T-helper 1 cell treated with Interleukin-12 subunit alpha and Interleukin-12 subunit beta and Interleukin-4 antibody, amounts not matched to agents 30 ng/mL and 1 ng/mL, for 36 hours (primary cell): ENCODE results near the gene TGFBR3. TPM values are rescaled to one million over a fixed set of nuclear protein-coding genes. Genes with fewer than 3 reads are reported as not detected.

ENCODE experiments used
- intact Hi-C: fragments of 100-400 bp; cut with micrococcal nuclease; formaldehyde crosslinking; loops from one replicate; pipeline ENCODE4 v1.15.1; 2024
- total RNA-seq: library from RNA; stranded (reverse); gene quantifications from 2 replicates; pipeline ENCODE4 v1.2.3, GENCODE V29; 2022

Gene TGFBR3
- total RNA-seq, 1 donor from 2014 or later: 12.9 TPM

- intact Hi-C loops: no loop called here
These were observed 121.4 kb downstream of the TGFBR3 start for GRCh38 chr1:91764471-91765115.

GRCh38 chr1:91763252-91763651, 122.7 kb downstream of the TGFBR3 start:
- intact Hi-C loops: no loop called here

GRCh38 chr1:91761295-91761721, 124.6 kb downstream of the TGFBR3 start:
- intact Hi-C loops: no loop called here

DNA sequence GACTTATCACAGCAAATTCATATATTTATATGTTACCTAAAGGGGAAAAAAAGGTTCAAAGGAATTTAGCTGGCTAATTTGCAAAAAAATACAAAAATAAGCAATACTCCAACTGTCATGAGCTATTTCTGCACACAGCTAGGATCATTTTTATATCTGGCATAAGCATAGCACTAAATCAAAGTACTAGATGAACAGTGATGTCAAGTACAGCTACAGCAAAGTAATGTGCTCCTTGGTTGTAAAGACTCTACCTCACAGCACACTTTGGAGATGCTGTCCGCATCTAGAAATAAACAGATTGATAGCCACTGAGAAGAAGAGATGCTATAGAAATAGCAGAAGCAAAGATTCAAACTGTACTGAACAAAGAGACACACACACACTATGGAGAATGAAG, 125.4 kb downstream of the TGFBR3 start:
- intact Hi-C loops: no loop called here

- intact Hi-C loops: no loop called here
These were observed 126.9 kb downstream of the TGFBR3 start for GRCh38 chr1:91759076-91759475.

GRCh38 chr1:91757763-91758460, 128.0 kb downstream of the TGFBR3 start:
- intact Hi-C loops: no loop called here

DNA sequence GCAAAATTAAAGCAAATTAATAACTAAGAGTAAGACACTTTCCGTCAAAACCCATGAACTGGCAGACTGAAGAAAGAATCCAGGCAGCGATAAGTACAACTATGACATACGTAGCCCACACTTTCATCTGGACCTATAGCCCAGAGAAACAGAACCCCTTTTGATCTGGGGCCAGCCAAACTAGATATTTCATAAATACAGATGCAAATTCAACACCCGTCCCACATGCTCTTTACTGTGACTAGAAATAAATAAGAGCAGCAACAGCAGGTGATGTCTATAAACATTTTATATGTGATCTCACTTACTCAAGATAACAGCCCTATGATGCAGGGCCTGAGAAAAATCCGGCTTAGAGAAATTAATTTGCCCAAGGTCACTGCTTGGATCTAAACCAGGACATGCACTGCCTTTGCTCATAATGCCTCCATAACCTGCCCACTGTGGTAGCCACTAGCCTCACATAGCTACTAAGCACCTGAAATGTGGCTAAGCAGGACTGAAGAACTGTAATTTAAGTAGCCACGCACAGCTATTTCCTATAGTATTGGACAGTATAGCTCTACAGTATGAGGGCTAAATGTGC, 130.2 kb downstream of the TGFBR3 start:
- intact Hi-C loops: loop anchor here (2.0 kb wide), 1 partner anchor 121 kb away; no protein-coding TSS in a partner anchor

DNA sequence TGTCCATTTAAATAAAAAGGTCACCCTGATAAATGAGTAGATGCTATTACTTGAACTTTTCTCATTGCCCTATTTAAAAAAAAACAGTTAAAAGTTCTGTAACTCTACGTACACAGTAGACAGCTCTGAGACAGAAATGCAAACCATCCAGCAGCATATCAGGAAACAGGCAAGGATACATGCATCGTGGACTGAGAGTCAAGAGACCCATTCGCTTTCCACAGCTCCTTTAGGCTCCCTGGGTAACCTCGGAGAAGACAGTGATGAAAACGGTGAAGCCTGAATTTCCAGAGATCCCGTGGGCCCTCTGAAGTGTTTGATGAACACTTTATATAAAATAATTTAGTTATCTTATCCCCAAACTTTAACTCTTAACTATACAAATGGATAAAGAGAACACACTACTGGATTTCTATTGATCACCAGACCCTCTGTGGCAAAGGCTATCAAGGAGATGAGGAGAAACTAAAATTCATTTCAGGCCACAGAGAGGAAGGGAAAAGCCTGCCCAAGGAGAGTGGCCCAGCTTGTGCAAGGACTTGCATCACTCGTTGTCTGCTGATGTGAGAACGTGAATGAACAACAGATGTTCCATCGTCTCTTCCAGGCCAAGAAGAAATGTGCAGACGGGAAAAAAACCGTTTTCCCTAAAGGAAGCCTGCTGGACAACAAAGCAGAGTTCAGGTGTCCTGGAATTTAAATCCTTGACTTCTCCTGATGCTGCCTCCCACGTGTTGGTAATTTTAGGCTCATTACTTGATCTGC, 131.0 kb downstream of the TGFBR3 start:
- intact Hi-C loops: loop anchor here (1.0 to 5.0 kb wide), 4 partner anchors 49 to 243 kb away; no protein-coding TSS in a partner anchor

DNA sequence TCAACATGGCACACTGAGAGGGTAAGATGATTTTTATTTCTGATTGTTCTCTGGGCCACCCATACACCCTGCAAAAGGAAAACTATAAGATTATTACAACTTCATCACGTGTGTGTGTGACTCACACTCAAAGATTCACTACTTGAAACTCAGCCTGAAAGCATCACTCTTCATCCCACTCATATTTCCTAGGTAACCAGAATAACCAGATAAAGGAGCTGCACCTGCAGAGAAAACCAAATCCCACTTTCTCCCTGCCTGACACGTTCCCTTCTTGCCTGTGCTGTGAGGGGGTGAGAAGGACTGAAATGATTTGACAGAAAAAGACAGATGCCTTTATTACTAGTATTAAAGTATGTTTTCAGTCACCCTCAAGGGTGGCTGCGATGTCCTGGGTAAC, 131.6 kb downstream of the TGFBR3 start:
- intact Hi-C loops: loop anchor here (1.0 to 5.0 kb wide), 4 partner anchors 50 to 242 kb away; no protein-coding TSS in a partner anchor

DNA sequence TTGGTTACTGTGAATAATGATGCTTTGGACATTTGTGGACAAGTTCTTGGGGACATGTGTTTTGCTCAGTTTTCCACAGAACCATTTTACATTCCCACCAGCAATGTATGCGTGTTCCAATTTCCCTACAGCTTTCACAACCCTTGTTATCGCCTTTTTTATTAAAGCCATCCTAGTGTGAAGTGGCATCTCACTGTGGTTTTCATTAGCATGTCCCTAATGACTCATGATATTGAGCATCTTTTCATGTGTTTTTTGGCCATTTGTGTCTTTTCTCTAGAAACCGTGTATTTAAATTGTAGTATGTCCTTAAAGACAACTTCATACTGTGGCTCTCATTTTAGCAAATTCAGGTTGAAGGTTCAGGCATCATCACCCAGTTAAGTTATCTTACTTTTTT, 132.1 kb downstream of the TGFBR3 start:
- intact Hi-C loops: loop anchor here (1.0 to 5.0 kb wide), 4 partner anchors 50 to 242 kb away; no protein-coding TSS in a partner anchor

DNA sequence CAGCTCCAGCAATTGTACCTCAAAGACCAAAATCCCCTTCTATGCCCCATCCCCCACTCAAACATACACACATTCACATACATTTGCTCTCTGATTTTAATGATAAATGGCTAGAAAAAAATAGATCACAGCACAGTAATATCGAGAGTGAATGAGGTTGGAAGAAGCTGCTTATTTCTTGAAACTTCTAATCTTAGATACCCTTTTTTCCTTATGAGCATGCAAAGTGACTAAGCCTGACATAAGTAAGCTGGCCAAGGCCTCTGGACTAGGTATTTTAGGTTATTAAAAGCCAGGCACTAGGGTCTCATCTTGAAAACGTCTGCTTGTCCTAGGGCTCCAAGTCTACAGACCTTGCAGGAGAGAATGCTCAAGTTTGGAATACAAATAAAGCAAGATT, 133.6 kb downstream of the TGFBR3 start:
- intact Hi-C loops: loop anchor here (1.0 to 5.0 kb wide), 2 partner anchors 39 to 240 kb away; no protein-coding TSS in a partner anchor

GRCh38 chr1:91751275-91751674, 134.7 kb downstream of the TGFBR3 start:
- intact Hi-C loops: loop anchor here (5.0 kb wide), 1 partner anchor 239 kb away; no protein-coding TSS in a partner anchor

- intact Hi-C loops: loop anchor here (5.0 kb wide), 1 partner anchor 238 kb away; no protein-coding TSS in a partner anchor
These were observed 135.5 kb downstream of the TGFBR3 start for GRCh38 chr1:91750398-91750996.

GRCh38 chr1:91749788-91750231, 136.1 kb downstream of the TGFBR3 start:
- intact Hi-C loops: loop anchor here (5.0 kb wide), 1 partner anchor 238 kb away; no protein-coding TSS in a partner anchor

DNA sequence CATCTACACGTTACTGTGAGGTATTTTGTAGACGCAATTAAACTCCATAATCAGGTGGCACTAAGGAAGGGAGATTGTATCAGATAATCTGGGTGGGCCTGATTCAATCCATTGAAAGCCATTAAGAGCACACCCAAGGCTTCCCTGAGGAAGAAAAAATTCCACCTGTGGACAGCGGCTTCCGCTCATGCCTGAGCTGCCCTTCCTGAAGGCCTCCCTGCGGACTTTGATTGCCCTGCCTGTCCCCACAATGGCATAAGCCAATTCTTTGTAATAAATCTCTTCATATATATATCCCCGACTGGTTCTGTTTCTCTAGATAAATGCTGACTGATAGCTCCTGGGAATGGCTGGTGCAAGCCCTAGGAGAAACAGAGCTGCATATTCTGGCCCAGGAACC, 138.3 kb downstream of the TGFBR3 start:
- intact Hi-C loops: no loop called here

GRCh38 chr1:91746728-91747338, 139.1 kb downstream of the TGFBR3 start:
- intact Hi-C loops: no loop called here

DNA sequence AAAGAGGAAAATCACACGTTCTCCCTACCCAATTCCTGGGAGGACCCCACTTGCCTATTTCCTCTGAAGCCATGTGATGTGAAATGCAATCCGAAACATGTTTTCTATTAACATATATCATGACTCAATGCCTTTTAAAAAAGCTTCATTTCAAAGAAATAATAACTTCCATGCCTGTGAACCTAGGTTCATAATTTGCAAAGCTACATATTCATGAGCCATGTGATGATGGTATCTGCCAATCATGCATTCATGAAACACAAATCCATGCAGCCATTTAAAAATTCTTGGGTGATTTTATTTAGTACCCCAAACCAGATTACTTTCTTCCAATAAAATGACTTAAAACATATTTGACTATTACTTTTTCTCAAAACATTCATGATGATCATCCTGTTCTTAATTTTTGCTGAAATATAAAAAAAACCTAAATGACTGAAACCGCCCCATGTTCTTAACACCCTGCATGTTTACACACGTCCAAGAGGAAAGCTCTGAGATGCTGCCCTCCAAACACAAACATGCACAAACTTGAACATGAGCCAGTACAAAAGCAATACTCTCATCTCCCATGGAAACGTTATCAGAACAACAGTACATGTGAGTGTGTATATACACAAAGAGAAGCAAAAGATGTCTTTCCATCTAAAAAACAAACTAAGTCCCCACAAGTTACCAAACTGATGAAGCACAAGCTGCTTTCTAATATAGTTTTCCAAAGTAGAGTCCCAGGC, 140.1 kb downstream of the TGFBR3 start:
- intact Hi-C loops: no loop called here

GRCh38 chr1:91744953-91745639, 140.9 kb downstream of the TGFBR3 start:
- intact Hi-C loops: no loop called here

DNA sequence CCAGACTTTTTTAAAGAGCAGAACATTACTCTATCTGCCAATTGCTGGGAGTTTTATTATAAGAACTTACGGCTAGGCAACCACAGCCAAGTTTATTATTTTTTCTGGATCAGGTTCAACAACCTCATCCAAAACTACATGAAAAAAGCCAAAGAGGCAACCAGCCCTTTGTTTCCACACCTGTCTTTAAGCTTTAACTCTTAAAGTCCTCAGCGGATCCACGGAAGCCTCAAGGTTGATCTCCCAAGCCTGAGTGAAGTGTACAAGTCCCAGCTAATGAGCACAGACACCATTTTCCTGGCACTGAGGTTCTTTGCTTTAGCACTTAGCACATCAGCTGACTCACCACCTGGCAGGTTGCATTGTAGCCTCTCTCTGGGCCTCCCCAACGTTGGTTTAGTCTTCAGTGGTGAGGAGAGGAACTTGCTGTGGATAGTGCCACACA, 143.1 kb downstream of the TGFBR3 start:
- intact Hi-C loops: no loop called here
